NT2/D1 (cell line): ENCODE data around the gene ZBTB46.

ENCODE experiments used
- SUZ12 ChIP-seq: IDR thresholded peaks from 2 replicates; pipeline ENCODE4 v1.6.1; 2011; ENCODE audit not compliant: insufficient read length, insufficient read depth; ENCODE audit errors: extremely low read depth
- YY1 ChIP-seq: IDR thresholded peaks from 2 replicates; pipeline ENCODE4 v1.6.1; 2011; ENCODE audit not compliant: insufficient read length, insufficient read depth
- ZNF274 ChIP-seq: IDR thresholded peaks from 2 replicates; pipeline ENCODE4 v1.6.1; 2011; ENCODE audit warnings: mild to moderate bottlenecking, low read depth, low read length

DNA sequence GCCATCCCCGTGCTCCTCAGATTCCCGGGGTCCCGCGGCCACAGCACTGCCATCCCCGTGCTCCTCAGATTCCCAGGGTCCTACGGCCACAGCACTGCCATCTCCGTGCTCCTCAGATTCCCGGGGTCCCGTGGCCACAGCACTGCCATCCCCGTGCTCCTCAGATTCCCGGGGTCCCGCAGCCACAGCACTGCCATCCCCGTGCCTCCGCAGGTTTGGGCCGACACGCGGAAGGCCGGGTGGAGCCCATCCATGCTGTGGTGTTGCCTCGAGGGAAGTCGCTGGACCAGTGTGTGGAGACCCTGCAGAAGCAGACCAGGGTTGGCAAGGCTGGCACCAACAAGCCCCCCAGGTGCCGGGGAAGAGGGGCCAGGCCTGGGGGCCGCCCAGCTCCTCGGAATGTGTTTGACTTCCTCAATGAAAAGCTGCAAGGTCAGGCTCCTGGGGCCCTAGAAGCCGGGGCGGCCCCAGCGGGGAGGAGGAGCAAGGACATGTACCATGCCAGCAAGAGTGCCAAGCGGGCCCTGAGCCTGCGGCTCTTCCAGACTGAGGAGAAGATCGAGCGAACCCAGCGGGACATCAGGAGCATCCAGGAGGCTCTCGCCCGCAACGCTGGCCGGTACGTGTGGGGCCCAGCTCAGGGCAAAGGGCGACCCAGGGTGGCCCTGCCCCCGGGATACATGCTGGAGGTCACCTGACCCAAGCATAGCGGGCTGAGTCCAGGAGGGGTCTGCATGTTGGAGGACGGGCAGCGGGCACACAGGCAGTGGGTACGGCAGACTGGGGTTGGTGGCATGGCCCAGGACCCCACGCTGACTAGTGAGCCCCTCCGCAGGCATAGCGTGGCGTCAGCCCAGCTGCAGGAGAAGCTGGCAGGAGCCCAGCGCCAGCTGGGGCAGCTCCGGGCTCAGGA, 95.9 kb downstream of the ZBTB46 start:
- TF ChIP-seq ZNF274 (no peak), YY1 (no peak), SUZ12 (no peak)
